Activated CD8-positive, alpha-beta memory T cell treated with anti-CD3 and anti-CD28 coated beads for 36 hours (primary cell): ENCODE data around the gene OR10J5. TPM values are rescaled to one million over a fixed set of nuclear protein-coding genes. Genes with fewer than 3 reads are reported as not detected.

ENCODE experiments used
- CTCF ChIA-PET: fragments of 350-600 bp; sonication (Branson Sonifier 250); formaldehyde crosslinking; loops from one replicate; lab custom pipeline; 2021; ENCODE audit warnings: antibody characterized with exemption; lab: Charles Lee
- POLR2A ChIA-PET: fragments of 350-600 bp; sonication (Branson Sonifier 250); formaldehyde crosslinking; loops from one replicate; lab custom pipeline; 2021; ENCODE audit warnings: antibody characterized with exemption; lab: Charles Lee
- total RNA-seq, 2 experiments: library from RNA; stranded (reverse); gene quantifications; one replicate each; pipeline ENCODE4 v1.2.3, GENCODE V29; 2021

The OR10J5 gene
- total RNA-seq, 2 experiments from 2014 or later = not detected

- ChIA-PET POLR2A (no interaction called here), CTCF (no interaction called here)
Measured at GRCh38 chr1:159492575-159493323, 43.1 kb downstream of the OR10J5 start.

Other genes starting within 250 kb of the OR10J5 start
- not detected for gene FCER1A, start 233.7 kb downstream of the OR10J5 start, total RNA-seq
- gene OR10J4, start 103.8 kb downstream of the OR10J5 start, total RNA-seq = not detected
- not detected for gene OR10J1, start 96.3 kb downstream of the OR10J5 start, total RNA-seq
- not detected for gene APCS, start 51.8 kb upstream of the OR10J5 start, total RNA-seq
- not detected for gene CRP, start 178.6 kb upstream of the OR10J5 start, total RNA-seq
- gene DUSP23, start 245.0 kb upstream of the OR10J5 start, total RNA-seq = 10 to 100 TPM; 36.9 to 38.6 TPM